Adipocyte (in vitro differentiated cells): Measurements from ENCODE around the gene ARSH.
"Not testable (repeated sequence)": the region's sequence is repeated elsewhere in the genome, so short reads cannot be mapped to it uniquely, and the experiment has no call there.

Source experiments
- DNase-seq: peaks from one replicate; pipeline ENCODE4 v3.0.0-alpha.2; 2015; ENCODE audit warnings: low read depth
- H3K27me3 ChIP-seq: replicated peaks from 2 replicates; pipeline ENCODE4 v1.7.0; 2013; ENCODE audit warnings: mild to moderate bottlenecking, low read length, moderate library complexity; ENCODE audit not compliant: control insufficient read depth, insufficient read depth
- H3K36me3 ChIP-seq: 2 replicates; pipeline ENCODE4 v1.7.0; 2013; ENCODE audit warnings: low read length, mild to moderate bottlenecking, moderate library complexity; ENCODE audit not compliant: control insufficient read depth, insufficient read depth, severe bottlenecking
- H3K4me1 ChIP-seq: 2 replicates; pipeline ENCODE4 v1.7.0; 2013; ENCODE audit warnings: mild to moderate bottlenecking, low read length, moderate library complexity; ENCODE audit not compliant: control insufficient read depth, insufficient read depth
- H3K4me3 ChIP-seq: 2 replicates; pipeline ENCODE4 v1.7.0; 2013; ENCODE audit warnings: mild to moderate bottlenecking, low read length, moderate library complexity
- H3K9ac ChIP-seq: 2 replicates; pipeline ENCODE4 v1.7.0; 2013; ENCODE audit warnings: mild to moderate bottlenecking, low read length, moderate library complexity
- H3K9me3 ChIP-seq: 2 replicates; pipeline ENCODE4 v1.7.0; 2013; ENCODE audit warnings: mild to moderate bottlenecking, low read length, moderate library complexity; ENCODE audit not compliant: control insufficient read depth

The ARSH gene

GRCh38 chrX:3006495-3006894 is at the start of gene ARSH:
Gene ARSH, plus strand, starts transcription at chrX:3006546. Its CDS starts 67 bp downstream, at chrX:3006613.
- DNase-seq, result no peak
- Histone ChIP-seq H3K9me3 (peaks cover 12% of the 10 kb centered on the region), H3K4me1 (no peaks in the 10 kb centered on the region), H3K27me3 (no peaks in the 10 kb centered on the region), H3K4me3 (no peak within 1 kb of the TSS), H3K9ac (no peak within 1 kb of the TSS), H3K36me3 (no peaks in the 10 kb centered on the region)

- H3K9me3 ChIP-seq, result no peaks in the 10 kb centered on the region
- no peak overlapping the region for H3K4me3 ChIP-seq
- H3K36me3 ChIP-seq, result no peaks in the 10 kb centered on the region
Measured at GRCh38 chrX:2958199-2958598, 48.1 kb upstream of the ARSH start.

GRCh38 chrX:2960861-2961515 is 45.4 kb upstream of the ARSH start:
- DNase-seq, result no peak
- no peaks in the 10 kb centered on the region for H3K9me3 ChIP-seq
- no peaks in the 10 kb centered on the region for H3K4me1 ChIP-seq
- peaks cover 11% of the 10 kb centered on the region for H3K27me3 ChIP-seq
- H3K4me3 ChIP-seq, result no peak overlapping the region
- no peaks in the 10 kb centered on the region for H3K36me3 ChIP-seq
- H3K9ac ChIP-seq, result no peak overlapping the region

More at GRCh38 chrX:2958199-2958598, 48.1 kb upstream of the ARSH start:
- no peak for DNase-seq
- peaks cover 15% of the 10 kb centered on the region for H3K27me3 ChIP-seq
- no peak overlapping the region for H3K9ac ChIP-seq
- H3K4me1 ChIP-seq, result no peaks in the 10 kb centered on the region

GRCh38 chrX:2962381-2962780 is 44.0 kb upstream of the ARSH start:
- H3K4me3 ChIP-seq, result no peak overlapping the region
- no peaks in the 10 kb centered on the region for H3K9me3 ChIP-seq
- H3K4me1 ChIP-seq, result no peaks in the 10 kb centered on the region
- no peak overlapping the region for H3K9ac ChIP-seq
- DNase-seq, result no peak
- H3K27me3 ChIP-seq, result peaks cover 11% of the 10 kb centered on the region
- H3K36me3 ChIP-seq, result no peaks in the 10 kb centered on the region

- peaks cover 10% of the 10 kb centered on the region for H3K27me3 ChIP-seq
- H3K9me3 ChIP-seq, H3K36me3 ChIP-seq, H3K9ac ChIP-seq, H3K4me3 ChIP-seq, H3K4me1 ChIP-seq, DNase-seq: not testable (repeated sequence)
Measured at GRCh38 chrX:2963449-2963848, 42.9 kb upstream of the ARSH start.

- peak; percentile 61 for DNase-seq
- H3K9me3 ChIP-seq, H3K36me3 ChIP-seq, H3K4me1 ChIP-seq, H3K4me3 ChIP-seq, H3K9ac ChIP-seq: not testable (repeated sequence)
- H3K27me3 ChIP-seq, result peaks cover 16% of the 10 kb centered on the region
Measured at GRCh38 chrX:2963992-2964794, 42.2 kb upstream of the ARSH start.

- H3K4me1 ChIP-seq, result peaks cover 8% of the 10 kb centered on the region
- DNase-seq, result no peak
- H3K27me3 ChIP-seq, result peaks cover 15% of the 10 kb centered on the region
- H3K36me3 ChIP-seq, result no peaks in the 10 kb centered on the region
- no peak overlapping the region for H3K9ac ChIP-seq
- H3K9me3 ChIP-seq, result no peaks in the 10 kb centered on the region
- no peak overlapping the region for H3K4me3 ChIP-seq
Measured at GRCh38 chrX:2965965-2966364, 40.4 kb upstream of the ARSH start.

- Histone ChIP-seq H3K4me3 (no peak overlapping the region), H3K36me3 (no peaks in the 10 kb centered on the region), H3K9ac (no peak overlapping the region), H3K4me1 (peaks cover 8% of the 10 kb centered on the region), H3K27me3 (peaks cover 18% of the 10 kb centered on the region), H3K9me3 (no peaks in the 10 kb centered on the region)
- DNase-seq, result no peak
Measured at GRCh38 chrX:2967012-2967411, 39.3 kb upstream of the ARSH start.

- no peak for DNase-seq
- Histone ChIP-seq H3K9me3 (no peaks in the 10 kb centered on the region), H3K4me3 (peak overlapping the region; percentile 76), H3K36me3 (no peaks in the 10 kb centered on the region), H3K27me3 (peaks cover 24% of the 10 kb centered on the region), H3K4me1 (peaks cover 8% of the 10 kb centered on the region), H3K9ac (no peak overlapping the region)
Measured at GRCh38 chrX:2967584-2967983, 38.8 kb upstream of the ARSH start.

GRCh38 chrX:2967998-2968909 is 38.1 kb upstream of the ARSH start:
- Histone ChIP-seq H3K9ac (peak overlapping the region; percentile 25), H3K4me1 (peaks cover 8% of the 10 kb centered on the region), H3K36me3 (no peaks in the 10 kb centered on the region), H3K27me3 (peaks cover 30% of the 10 kb centered on the region), H3K4me3 (peak overlapping the region; percentile 76), H3K9me3 (no peaks in the 10 kb centered on the region)
- DNase-seq, result peak; percentile 77

GRCh38 chrX:2969021-2969420 is 37.3 kb upstream of the ARSH start:
- Histone ChIP-seq H3K27me3 (peaks cover 37% of the 10 kb centered on the region), H3K4me3 (no peak overlapping the region), H3K9ac (no peak overlapping the region), H3K4me1 (peaks cover 8% of the 10 kb centered on the region), H3K9me3 (no peaks in the 10 kb centered on the region), H3K36me3 (no peaks in the 10 kb centered on the region)
- DNase-seq, result no peak
